ENCODE data around the gene SH3RF2. TPM values are rescaled to one million over a fixed set of nuclear protein-coding genes. Genes with fewer than 3 reads are reported as not detected.

SH3RF2 gene
- total and polyA plus RNA-seq, 4 donors: 1.0 to 10.5 (median 4.9) TPM

DNA sequence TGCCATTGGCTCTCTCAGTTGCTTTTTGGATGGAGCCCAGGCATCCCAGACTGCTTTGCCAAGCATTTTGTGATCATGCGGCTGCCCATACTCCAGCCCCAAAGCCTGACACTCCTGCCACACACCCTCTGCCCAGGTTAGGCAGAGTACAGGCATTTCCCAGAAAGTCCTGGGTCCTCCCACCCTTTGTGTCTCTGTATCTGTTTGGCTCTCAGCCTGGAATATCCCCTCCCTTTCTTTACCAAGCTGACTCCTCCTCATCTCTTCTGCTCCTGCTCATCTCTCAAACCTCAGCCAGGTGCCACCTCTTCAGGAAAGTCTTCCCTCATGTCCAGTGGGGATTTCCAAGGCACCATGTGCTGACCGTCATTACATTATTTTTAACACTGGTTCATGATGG lies 14.3 kb upstream of the SH3RF2 start:
- Histone ChIP-seq H3K27me3 (ENCODE audit: control insufficient read depth in 4 of 4, insufficient read depth in 4 of 4, low read length in 3 of 4) (no peaks in the 10 kb centered on the region), H3K4me1 (ENCODE audit: control insufficient read depth in 4 of 4, insufficient read depth in 4 of 4, low read length in 3 of 4) (no peaks in the 10 kb centered on the region), H3K36me3 (ENCODE audit: control insufficient read depth in 4 of 4, insufficient read depth in 3 of 4, low read depth in 1 of 4, low read length in 3 of 4) (no peaks in the 10 kb centered on the region), H3K4me3 (ENCODE audit: low read depth in 1 of 3, low read length in 3 of 3) (no peak overlapping the region), H3K9me3 (ENCODE audit: control insufficient read depth in 4 of 4, low read length in 3 of 4) (no peaks in the 10 kb centered on the region), H3K9ac (ENCODE audit: low read depth in 1 of 2, low read length in 2 of 2) (no peak overlapping the region), H3K27ac (ENCODE audit: low read depth in 1 of 2, low read length in 2 of 2) (no peak overlapping the region)
- no peak for DNase-seq (ENCODE audit: low spot score)
- no peak for TF ChIP-seq ATF3 (IDR thresholded peaks at IDR 0.05)
- TF ChIP-seq RXRA (IDR thresholded peaks at IDR 0.05): peak in 1 of 2 donors; percentile 29
- TF ChIP-seq HNF4A (conservative IDR thresholded peaks at IDR 0.05): peak in 1 of 2 donors; percentile 17
- 77% methylated on average over 2 of the region's 2 CpGs for WGBS

- Histone ChIP-seq H3K9me3 (ENCODE audit: control insufficient read depth in 4 of 4, low read length in 3 of 4) (no peaks in the 10 kb centered on the region), H3K27me3 (ENCODE audit: control insufficient read depth in 4 of 4, insufficient read depth in 4 of 4, low read length in 3 of 4) (no peaks in the 10 kb centered on the region), H3K4me1 (ENCODE audit: control insufficient read depth in 4 of 4, insufficient read depth in 4 of 4, low read length in 3 of 4) (no peaks in the 10 kb centered on the region), H3K27ac (ENCODE audit: low read depth in 1 of 2, low read length in 2 of 2) (no peak overlapping the region), H3K9ac (ENCODE audit: low read depth in 1 of 2, low read length in 2 of 2) (no peak overlapping the region), H3K36me3 (ENCODE audit: control insufficient read depth in 4 of 4, insufficient read depth in 3 of 4, low read depth in 1 of 4, low read length in 3 of 4) (no peaks in the 10 kb centered on the region), H3K4me3 (ENCODE audit: low read depth in 1 of 3, low read length in 3 of 3) (no peak overlapping the region)
- no peak for DNase-seq (ENCODE audit: low spot score)
- WGBS: 90% methylated on average over 3 of the region's 3 CpGs
- TF ChIP-seq MAX (IDR thresholded peaks at IDR 0.05): no peak
- TF ChIP-seq CTCF (IDR thresholded peaks at IDR 0.05; ENCODE audit: low read depth, low read length, missing input control): no peak
These were observed 13.0 kb upstream of the SH3RF2 start for GRCh38 chr5:145923405-145923804.

GRCh38 chr5:145924849-145925248 lies 11.5 kb upstream of the SH3RF2 start:
- 96% methylated on average over 1 of the region's 1 CpG for WGBS

GRCh38 chr5:145925353-145925752 lies 11.0 kb upstream of the SH3RF2 start:
- Histone ChIP-seq H3K9ac (ENCODE audit: low read depth in 1 of 2, low read length in 2 of 2) (no peak overlapping the region), H3K36me3 (ENCODE audit: control insufficient read depth in 4 of 4, insufficient read depth in 3 of 4, low read depth in 1 of 4, low read length in 3 of 4) (no peaks in the 10 kb centered on the region), H3K27me3 (ENCODE audit: control insufficient read depth in 4 of 4, insufficient read depth in 4 of 4, low read length in 3 of 4) (no peaks in the 10 kb centered on the region), H3K4me3 (ENCODE audit: low read depth in 1 of 3, low read length in 3 of 3) (no peak overlapping the region), H3K9me3 (ENCODE audit: control insufficient read depth in 4 of 4, low read length in 3 of 4) (no peaks in the 10 kb centered on the region), H3K27ac (ENCODE audit: low read depth in 1 of 2, low read length in 2 of 2) (no peak overlapping the region), H3K4me1 (ENCODE audit: control insufficient read depth in 4 of 4, insufficient read depth in 4 of 4, low read length in 3 of 4) (no peaks in the 10 kb centered on the region)
- 48% methylated on average over 1 of the region's 1 CpG for WGBS
- no peak for DNase-seq (ENCODE audit: low spot score)
- TF ChIP-seq TAF1 (conservative IDR thresholded peaks at IDR 0.05): no peak
- no peak for TF ChIP-seq YY1 (IDR thresholded peaks at IDR 0.05)
- no peak for TF ChIP-seq EGR1 (IDR thresholded peaks at IDR 0.05; ENCODE audit: low read depth in 2 of 2)
- TF ChIP-seq RXRA (IDR thresholded peaks at IDR 0.05): no peak
- no peak for TF ChIP-seq REST (IDR thresholded peaks at IDR 0.05)
- no peak for TF ChIP-seq HNF4G (IDR thresholded peaks at IDR 0.05)
- no peak for TF ChIP-seq HNF4A (conservative IDR thresholded peaks at IDR 0.05)
- no peak for TF ChIP-seq RAD21 (IDR thresholded peaks at IDR 0.05)
- TF ChIP-seq MAX (IDR thresholded peaks at IDR 0.05): no peak
- no peak for TF ChIP-seq ATF3 (IDR thresholded peaks at IDR 0.05)
- TF ChIP-seq JUND (IDR thresholded peaks at IDR 0.05): no peak
- no peak for TF ChIP-seq FOXA2 (IDR thresholded peaks at IDR 0.05)
- TF ChIP-seq SP1 (IDR thresholded peaks at IDR 0.05): no peak
- no peak for TF ChIP-seq GABPA (IDR thresholded peaks at IDR 0.05 in 1 of 2, conservative IDR thresholded peaks at IDR 0.05 in 1 of 2)

More at GRCh38 chr5:145924849-145925248, 11.5 kb upstream of the SH3RF2 start:
- no peak for DNase-seq (ENCODE audit: low spot score)
- Histone ChIP-seq H3K27ac (ENCODE audit: low read depth in 1 of 2, low read length in 2 of 2) (no peak overlapping the region), H3K9ac (ENCODE audit: low read depth in 1 of 2, low read length in 2 of 2) (no peak overlapping the region), H3K4me1 (ENCODE audit: control insufficient read depth in 4 of 4, insufficient read depth in 4 of 4, low read length in 3 of 4) (no peaks in the 10 kb centered on the region), H3K27me3 (ENCODE audit: control insufficient read depth in 4 of 4, insufficient read depth in 4 of 4, low read length in 3 of 4) (no peaks in the 10 kb centered on the region), H3K9me3 (ENCODE audit: control insufficient read depth in 4 of 4, low read length in 3 of 4) (no peaks in the 10 kb centered on the region), H3K4me3 (ENCODE audit: low read depth in 1 of 3, low read length in 3 of 3) (no peak overlapping the region), H3K36me3 (ENCODE audit: control insufficient read depth in 4 of 4, insufficient read depth in 3 of 4, low read depth in 1 of 4, low read length in 3 of 4) (no peaks in the 10 kb centered on the region)
- TF ChIP-seq SP1 (IDR thresholded peaks at IDR 0.05): no peak

Data from liver (tissue), 9 donors.